ENCODE measurements around the gene SLC47A2.

The SLC47A2 gene

DNA sequence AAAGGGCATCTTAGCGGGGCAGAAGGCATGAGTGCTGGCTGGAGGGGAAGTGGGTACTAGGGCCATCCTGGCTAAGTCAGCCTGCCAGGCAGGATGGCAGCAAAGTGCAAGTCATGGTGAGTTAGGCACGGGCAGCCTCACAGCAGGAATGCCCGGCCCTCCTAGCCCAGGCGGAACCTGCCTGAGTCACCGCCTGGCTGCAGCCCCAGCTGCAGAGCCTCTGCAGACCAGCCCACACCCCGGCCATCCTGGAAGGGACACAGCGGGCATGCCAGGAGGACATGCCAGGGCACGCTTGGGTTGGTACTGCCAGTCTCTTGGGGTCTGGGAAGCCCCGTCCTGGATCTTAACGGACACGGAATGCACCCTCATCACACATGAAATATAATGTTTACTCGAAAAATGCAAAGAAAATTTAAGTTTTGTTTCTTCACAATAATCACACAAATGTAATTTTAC is 36.7 kb upstream of the SLC47A2 start:
- H3K9me3 Mint-ChIP-seq: no peaks in the 10 kb centered on the region
- no peak overlapping the region for H3K4me3 Mint-ChIP-seq
- no peaks in the 10 kb centered on the region for H3K4me1 Mint-ChIP-seq (ENCODE audit: low read depth)
- no peak overlapping the region for H3K27ac Mint-ChIP-seq
- no peaks in the 10 kb centered on the region for H3K27me3 Mint-ChIP-seq (ENCODE audit: low read depth)
- no peaks in the 10 kb centered on the region for H3K36me3 Mint-ChIP-seq (ENCODE audit: low read depth)

DNA sequence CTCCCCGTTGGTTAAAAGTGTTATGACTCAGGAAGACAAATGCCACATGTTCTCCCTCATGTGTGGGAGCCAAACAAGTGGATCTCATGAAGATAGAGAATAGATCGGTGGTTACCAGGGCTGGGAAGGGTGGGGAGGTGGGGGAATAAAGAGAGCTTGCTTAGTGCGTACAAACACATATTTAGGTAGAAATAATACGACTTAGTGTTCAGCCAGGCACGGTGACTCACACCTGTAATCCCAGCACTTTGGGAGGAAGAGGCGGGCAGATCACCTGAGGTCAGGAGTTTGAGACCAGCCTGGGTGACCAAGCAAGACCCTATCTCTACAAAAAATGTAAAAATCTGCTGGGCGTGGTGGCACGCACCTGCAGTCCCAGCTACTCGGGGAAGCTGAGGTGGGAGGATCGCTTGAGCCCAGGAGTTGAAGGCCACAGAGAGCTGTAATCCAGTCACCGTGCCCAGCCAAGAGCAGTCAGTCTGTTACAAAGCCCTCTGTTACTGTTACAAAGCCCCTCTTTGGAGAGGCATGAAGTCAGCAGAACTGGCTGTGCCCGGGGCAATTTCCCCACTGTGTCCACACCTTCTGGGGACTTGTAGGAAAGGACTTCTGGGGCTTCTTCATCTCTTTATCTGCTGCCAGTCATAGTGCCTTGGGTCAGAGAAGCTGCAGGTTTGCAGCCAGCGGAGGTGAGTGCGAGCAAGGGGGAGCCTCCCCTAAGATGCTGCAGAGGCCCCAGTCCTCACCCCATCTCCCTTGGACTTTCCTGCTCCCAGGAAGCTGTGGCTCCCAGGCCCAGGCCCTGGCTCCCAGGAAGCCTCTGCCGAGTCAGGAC is 36.0 kb upstream of the SLC47A2 start:
- no peak overlapping the region for H3K27ac Mint-ChIP-seq
- H3K36me3 Mint-ChIP-seq (ENCODE audit: low read depth): no peaks in the 10 kb centered on the region
- H3K27me3 Mint-ChIP-seq (ENCODE audit: low read depth): no peaks in the 10 kb centered on the region
- H3K4me1 Mint-ChIP-seq (ENCODE audit: low read depth): no peaks in the 10 kb centered on the region
- H3K4me3 Mint-ChIP-seq: no peak overlapping the region
- no peaks in the 10 kb centered on the region for H3K9me3 Mint-ChIP-seq

DNA sequence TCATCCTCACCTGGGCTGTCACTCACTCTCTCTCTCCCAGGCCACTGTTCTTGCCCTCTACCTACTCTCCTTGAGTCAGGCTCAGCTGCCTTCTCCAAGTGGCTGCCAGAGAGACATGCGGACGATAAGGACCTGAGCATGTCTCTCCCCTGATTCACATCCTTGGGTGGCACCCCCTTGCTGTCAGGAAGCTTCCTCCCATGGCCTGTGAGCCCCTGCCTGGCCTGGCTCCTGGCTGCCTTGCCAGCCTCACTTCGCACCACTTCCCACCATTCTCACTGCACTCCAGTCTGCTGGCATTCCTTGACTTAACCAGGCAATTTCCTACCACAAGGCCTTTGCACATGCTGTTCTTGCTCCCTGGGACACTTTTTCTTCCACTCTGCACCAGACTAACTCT is 34.5 kb upstream of the SLC47A2 start:
- no peak overlapping the region for H3K27ac Mint-ChIP-seq
- H3K4me1 Mint-ChIP-seq (ENCODE audit: low read depth): no peaks in the 10 kb centered on the region
- no peak overlapping the region for H3K4me3 Mint-ChIP-seq
- H3K36me3 Mint-ChIP-seq (ENCODE audit: low read depth): no peaks in the 10 kb centered on the region
- H3K9me3 Mint-ChIP-seq: no peaks in the 10 kb centered on the region
- H3K27me3 Mint-ChIP-seq (ENCODE audit: low read depth): no peaks in the 10 kb centered on the region

DNA sequence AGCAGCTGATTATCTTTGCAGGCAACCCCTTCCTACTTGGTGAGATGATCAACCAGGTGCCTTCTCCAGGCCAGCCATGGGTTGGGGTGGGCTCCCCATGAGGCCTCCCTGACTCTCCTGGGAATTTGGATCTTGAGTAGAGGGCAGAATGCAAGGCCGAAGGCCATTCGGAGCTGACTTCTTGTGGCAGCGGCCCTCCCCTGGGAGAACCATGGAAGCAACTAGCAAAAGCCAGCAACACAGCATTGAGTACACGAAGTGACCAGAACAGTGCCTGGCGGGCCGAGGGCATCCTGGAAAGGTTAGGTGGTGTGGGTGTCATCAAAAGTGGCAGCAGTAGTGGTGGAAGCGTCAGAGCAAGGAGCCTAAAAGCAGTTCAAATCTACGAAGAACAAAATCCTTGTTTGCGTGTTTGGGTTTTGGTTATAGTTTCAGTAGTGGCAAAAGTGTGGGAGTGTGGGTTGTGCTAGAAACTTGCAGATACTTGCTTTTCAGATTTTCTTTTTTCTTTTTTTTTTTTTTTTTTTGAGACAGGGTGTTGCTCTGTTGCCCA is 33.7 kb upstream of the SLC47A2 start:
- no peaks in the 10 kb centered on the region for H3K9me3 Mint-ChIP-seq
- H3K4me1 Mint-ChIP-seq (ENCODE audit: low read depth): no peaks in the 10 kb centered on the region
- H3K36me3 Mint-ChIP-seq (ENCODE audit: low read depth): no peaks in the 10 kb centered on the region
- no peak overlapping the region for H3K27ac Mint-ChIP-seq
- H3K27me3 Mint-ChIP-seq (ENCODE audit: low read depth): no peaks in the 10 kb centered on the region
- H3K4me3 Mint-ChIP-seq: no peak overlapping the region

DNA sequence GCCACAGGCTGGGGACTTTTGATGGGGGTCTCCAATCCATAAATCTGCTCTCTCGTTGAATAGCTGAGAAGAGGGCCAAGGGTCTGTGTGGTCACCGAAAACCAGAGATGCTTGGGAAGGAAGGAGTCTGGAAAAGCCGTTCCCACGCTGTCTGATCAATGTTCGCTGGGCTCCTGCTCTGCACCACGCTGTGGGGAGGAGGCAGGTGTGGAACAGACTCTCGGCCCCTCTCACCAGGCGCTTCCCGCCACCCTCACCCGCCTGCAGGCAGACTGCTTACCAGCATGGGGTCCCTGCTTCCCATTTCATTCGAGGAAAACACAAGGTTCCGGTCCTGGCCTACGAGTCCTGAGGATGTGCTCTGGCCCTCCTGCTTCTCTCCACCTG is 32.4 kb upstream of the SLC47A2 start:
- Mint-ChIP-seq H3K27me3 (ENCODE audit: low read depth) (no peaks in the 10 kb centered on the region), H3K4me1 (ENCODE audit: low read depth) (no peaks in the 10 kb centered on the region), H3K9me3 (no peaks in the 10 kb centered on the region), H3K36me3 (ENCODE audit: low read depth) (no peaks in the 10 kb centered on the region), H3K4me3 (no peak overlapping the region), H3K27ac (no peak overlapping the region)

DNA sequence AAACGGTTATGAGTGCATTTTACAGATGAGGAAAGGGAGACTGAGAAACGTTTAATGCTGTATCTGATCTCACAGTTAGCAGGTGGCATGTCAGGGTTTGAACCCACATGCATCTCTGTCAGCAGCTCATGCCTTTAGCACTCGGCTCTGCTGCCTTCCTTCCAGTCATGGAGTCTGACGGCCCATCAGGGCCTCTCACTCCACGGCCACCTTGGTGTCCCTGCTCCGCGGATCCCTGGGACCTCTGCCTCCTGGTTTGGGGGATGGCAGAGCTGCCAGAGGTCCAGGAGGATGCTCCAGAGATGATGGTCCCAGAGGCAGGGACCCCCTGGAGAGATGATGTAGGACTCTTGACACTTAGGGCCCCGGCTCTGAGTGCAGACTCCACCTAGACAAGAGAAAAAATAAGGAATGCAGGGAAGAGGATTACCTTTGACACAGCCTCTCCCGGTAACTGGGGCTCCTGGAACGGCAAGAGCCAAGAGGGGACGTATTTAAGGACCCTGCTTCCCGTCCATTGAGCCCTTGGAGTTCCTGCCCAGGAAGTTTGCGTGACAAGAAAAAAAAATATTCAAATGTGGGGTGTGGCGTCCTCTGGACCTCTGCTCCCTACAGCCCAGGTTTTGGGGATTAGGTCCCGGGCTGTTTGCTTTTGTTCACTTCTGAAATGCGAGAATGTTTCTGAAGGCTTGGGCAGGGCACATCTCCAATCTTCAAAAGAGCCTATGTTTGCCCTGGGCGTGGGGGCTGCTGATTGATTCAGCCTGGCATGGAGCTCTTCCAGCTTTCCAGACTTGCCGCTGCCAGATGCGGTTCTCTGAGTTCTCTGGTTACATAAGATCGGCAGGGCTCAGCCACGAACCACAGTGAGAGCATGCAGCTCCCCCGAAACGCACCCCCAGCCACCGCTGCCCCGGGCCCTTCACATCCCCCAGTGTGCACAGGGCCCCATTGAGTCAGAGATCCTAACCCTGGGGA is 31.7 kb upstream of the SLC47A2 start, which contains the start of gene ALDH3A1:
Gene ALDH3A1 (minus strand): TSS at position 470 of the 978 bp plus-strand sequence. CDS start 3,169 bp downstream, outside the sequence.
- H3K36me3 Mint-ChIP-seq (ENCODE audit: low read depth): no peaks in the 10 kb centered on the region
- H3K4me3 Mint-ChIP-seq: no peak within 1 kb of the TSS
- no peaks in the 10 kb centered on the region for H3K27me3 Mint-ChIP-seq (ENCODE audit: low read depth)
- H3K9me3 Mint-ChIP-seq: no peaks in the 10 kb centered on the region
- no peak within 1 kb of the TSS for H3K27ac Mint-ChIP-seq
- no peaks in the 10 kb centered on the region for H3K4me1 Mint-ChIP-seq (ENCODE audit: low read depth)

DNA sequence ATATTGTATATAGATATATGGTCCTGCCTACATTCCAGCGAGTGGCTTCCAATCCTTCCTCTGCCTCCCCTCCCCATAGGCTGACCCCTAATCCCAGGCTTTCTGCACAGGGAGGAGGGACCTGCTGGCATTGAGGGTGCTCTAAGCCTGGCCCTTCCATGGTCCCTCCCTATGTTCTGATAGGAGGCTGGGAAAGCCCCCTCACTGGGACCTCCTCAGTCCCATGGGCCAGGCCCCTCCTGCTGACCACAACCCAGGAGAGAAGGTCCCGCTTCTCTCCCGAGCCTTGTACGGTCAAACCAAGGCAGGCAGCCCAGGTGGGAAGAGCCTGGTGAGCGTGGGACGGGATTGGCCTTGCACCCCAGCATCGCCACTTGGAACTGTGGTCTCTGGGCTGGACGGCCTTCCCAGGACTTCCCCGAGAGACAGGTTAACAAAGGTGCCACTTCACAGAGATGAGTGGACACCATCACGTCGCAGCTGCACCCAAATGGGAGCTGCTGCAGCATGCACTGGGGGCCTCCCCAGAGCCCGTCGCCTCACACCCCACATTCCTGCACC is 30.9 kb upstream of the SLC47A2 start:
- no peak overlapping the region for H3K4me3 Mint-ChIP-seq
- H3K27me3 Mint-ChIP-seq (ENCODE audit: low read depth): no peaks in the 10 kb centered on the region
- no peaks in the 10 kb centered on the region for H3K4me1 Mint-ChIP-seq (ENCODE audit: low read depth)
- no peaks in the 10 kb centered on the region for H3K9me3 Mint-ChIP-seq
- H3K27ac Mint-ChIP-seq: no peak overlapping the region
- no peaks in the 10 kb centered on the region for H3K36me3 Mint-ChIP-seq (ENCODE audit: low read depth)

DNA sequence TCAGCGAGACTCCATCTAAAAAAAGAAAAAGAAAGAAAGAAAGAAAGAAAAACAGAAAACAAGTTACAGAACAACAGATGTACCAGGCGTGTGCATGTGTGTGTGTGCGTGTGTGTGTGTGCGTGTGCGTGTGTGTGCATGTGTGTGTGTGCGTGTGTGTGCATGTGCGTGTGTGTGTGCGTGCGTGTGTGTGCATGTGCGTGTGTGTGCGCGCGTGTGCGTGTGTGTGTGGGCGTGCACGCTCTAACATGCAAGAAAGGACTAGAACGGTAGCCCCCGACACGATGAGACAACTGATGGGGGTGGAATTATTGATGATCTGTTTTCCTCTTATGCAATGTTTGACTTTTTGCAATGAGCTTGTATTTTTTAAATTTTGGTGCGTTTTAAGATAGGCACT is 30.1 kb upstream of the SLC47A2 start:
- H3K36me3 Mint-ChIP-seq (ENCODE audit: low read depth): no peaks in the 10 kb centered on the region
- no peaks in the 10 kb centered on the region for H3K27me3 Mint-ChIP-seq (ENCODE audit: low read depth)
- no peaks in the 10 kb centered on the region for H3K4me1 Mint-ChIP-seq (ENCODE audit: low read depth)
- no peak overlapping the region for H3K4me3 Mint-ChIP-seq
- no peak overlapping the region for H3K27ac Mint-ChIP-seq
- no peaks in the 10 kb centered on the region for H3K9me3 Mint-ChIP-seq

DNA sequence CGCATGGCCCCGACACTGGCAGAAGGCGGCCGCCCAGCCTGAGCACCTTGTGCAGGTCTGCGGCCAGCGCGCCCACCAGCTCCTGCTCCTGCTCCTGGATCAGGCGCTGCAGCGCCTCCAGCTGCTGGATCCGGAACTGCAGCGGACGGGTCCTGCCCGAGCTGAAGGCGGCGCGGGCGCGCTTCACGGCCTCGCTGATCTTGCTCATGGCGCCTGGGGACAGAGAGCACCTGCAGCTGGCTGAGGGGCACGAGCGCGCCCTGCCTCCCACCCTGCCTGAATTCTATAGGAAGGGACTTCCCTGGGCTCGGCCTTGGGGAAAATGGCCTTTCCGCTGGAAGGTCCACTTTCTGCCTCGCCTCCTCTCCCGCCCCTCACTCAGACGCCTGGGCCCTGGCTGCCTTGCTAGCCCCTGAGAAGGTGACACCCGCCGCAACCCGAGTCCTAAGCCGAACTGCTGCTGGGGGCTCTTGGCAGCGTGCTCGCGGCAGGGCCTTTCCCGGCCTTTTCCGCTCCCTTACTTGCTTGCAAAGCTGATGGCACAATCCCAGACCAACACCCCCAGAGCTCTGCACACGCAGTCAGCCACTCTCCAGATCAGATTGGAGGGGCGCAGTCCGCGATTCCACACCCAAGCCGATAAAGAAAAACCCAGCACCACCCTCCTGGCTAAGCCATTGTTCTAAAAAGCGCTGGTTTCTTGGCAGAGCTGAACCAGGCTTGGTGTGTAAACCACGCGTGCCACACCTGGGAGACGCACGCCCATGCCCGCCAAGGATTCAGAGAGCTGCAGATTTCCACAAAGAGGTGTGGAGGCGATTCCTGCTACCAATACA is 28.8 kb upstream of the SLC47A2 start:
- Mint-ChIP-seq H3K36me3 (ENCODE audit: low read depth) (no peaks in the 10 kb centered on the region), H3K9me3 (no peaks in the 10 kb centered on the region), H3K27ac (no peak overlapping the region)

DNA sequence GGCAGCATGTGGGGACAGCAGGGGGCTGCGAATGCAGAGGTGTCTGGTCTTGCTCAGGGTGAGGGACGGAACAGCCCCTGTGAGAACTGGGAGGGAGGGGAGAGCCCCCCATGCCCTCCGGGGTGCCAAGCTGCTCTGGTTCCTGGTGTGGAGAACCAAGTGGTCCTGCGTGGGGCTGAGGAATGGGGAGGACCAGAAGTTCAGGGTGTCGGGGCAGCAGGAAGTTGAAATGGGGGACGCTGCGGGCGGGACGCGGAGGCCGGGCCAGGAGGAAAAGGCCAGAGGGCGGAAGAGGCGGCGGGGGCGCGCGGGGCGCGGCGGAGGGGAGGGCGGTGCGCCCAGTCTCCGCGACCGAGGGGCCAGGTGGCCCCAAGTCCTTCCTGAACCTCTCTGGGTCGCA is 28.1 kb upstream of the SLC47A2 start:
- Mint-ChIP-seq H3K9me3 (no peaks in the 10 kb centered on the region), H3K4me1 (ENCODE audit: low read depth) (no peaks in the 10 kb centered on the region), H3K27me3 (ENCODE audit: low read depth) (no peaks in the 10 kb centered on the region), H3K4me3 (peak overlapping the region; percentile 50), H3K36me3 (ENCODE audit: low read depth) (no peaks in the 10 kb centered on the region), H3K27ac (no peak overlapping the region)

More for the DNA sequence above, 28.8 kb upstream of the SLC47A2 start:
- Mint-ChIP-seq H3K27me3 (ENCODE audit: low read depth) (no peaks in the 10 kb centered on the region), H3K4me1 (ENCODE audit: low read depth) (no peaks in the 10 kb centered on the region), H3K4me3 (peak overlapping the region; percentile 42)

DNA sequence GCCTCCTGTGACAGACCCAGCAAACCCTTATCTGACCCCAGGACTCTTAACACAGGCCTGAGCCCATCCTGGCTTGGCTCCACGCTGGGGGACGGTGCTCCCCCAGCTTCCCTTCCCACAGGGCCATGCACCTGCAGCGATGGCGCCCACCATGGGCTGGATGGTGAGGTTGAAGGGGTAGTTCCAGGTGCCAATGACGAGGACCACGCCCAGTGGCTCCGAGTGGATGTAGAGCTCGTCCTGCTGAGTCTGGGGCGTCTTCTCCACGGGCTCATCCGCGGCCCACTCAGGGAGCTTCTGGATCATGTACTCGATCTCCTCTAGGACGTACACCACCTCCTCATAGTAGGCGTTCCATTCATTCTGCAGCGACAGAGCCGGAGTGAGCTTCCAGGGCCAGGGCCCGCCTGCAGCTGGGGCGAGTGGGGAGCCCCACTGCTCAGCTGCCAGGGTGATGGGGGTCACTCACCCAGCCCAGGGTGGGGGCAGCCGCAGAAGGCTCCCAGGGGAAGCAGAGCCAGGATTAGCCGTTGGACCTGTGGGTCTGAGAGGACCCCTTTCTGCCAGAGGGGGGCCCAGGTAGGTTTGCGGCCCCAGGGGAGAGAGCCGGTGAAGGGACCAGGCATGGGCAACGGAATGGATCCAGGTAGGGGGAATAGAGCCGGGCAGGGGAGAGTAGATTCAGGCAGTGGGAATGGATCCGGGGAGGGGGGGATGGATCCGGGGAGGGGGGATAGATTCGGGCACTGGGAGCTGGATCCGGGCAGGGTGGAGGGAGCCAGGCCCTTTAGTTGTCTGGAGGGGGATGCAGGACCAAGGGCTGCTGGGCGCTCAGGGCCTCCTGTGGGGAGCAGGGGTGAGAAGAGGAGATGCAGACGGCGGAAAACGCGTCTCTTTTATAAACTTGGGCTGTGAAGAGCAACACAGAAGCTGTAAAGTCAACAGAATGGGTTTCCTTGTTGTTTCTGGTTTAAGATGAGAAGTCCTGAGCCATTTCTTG is 27.0 kb upstream of the SLC47A2 start:
- H3K27me3 Mint-ChIP-seq (ENCODE audit: low read depth): no peaks in the 10 kb centered on the region
- H3K4me1 Mint-ChIP-seq (ENCODE audit: low read depth): no peaks in the 10 kb centered on the region
- H3K27ac Mint-ChIP-seq: no peak overlapping the region
- no peaks in the 10 kb centered on the region for H3K9me3 Mint-ChIP-seq
- H3K4me3 Mint-ChIP-seq: no peak overlapping the region
- H3K36me3 Mint-ChIP-seq (ENCODE audit: low read depth): no peaks in the 10 kb centered on the region

DNA sequence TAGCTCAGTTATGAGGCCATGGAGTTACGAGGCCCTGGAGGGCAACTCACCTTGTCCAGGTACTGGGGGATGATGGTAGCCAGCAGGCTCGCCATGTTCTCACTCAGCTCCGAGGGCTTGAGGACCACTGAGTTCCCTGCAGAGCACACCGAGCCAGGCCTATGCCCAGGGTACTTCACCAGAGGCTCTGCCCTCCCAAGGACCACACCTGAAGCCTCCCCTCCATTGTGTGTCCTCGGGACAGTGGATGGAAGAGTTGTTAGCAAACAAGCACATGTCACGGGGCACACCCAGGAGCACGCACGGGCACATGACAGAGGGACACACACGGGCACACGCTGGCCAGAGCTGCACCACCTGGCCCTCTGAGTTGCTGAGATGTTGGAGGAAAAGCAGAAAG is 26.1 kb upstream of the SLC47A2 start:
- H3K27me3 Mint-ChIP-seq (ENCODE audit: low read depth): no peaks in the 10 kb centered on the region
- H3K4me3 Mint-ChIP-seq: no peak overlapping the region
- no peaks in the 10 kb centered on the region for H3K36me3 Mint-ChIP-seq (ENCODE audit: low read depth)
- H3K9me3 Mint-ChIP-seq: no peaks in the 10 kb centered on the region
- H3K27ac Mint-ChIP-seq: no peak overlapping the region
- no peaks in the 10 kb centered on the region for H3K4me1 Mint-ChIP-seq (ENCODE audit: low read depth)
